SK-N-SH treated with all-trans-retinoic acid at 6 μM for 48 hours (cell line): Measurements from ENCODE around the gene PCDHGB5.
"Not testable (repeated sequence)": the region's sequence is repeated elsewhere in the genome, so short reads cannot be mapped to it uniquely, and the experiment has no call there.

Experiments used
- ATAC-seq: fragments of 200-7000 bp; cut with Tn5 transposase; 3 replicates; pipeline ENCODE4 v1.9.1; 2020; ENCODE audit warnings: mild to moderate bottlenecking, moderate library complexity
- BACH2 ChIP-seq: fragments of 250-450 bp; sonication (Bioruptor Pico); IDR thresholded peaks from 2 replicates; pipeline ENCODE4 v1.9.0; 2021; ENCODE audit warnings: mild to moderate bottlenecking, borderline replicate concordance
- CREB5 ChIP-seq: fragments of 250-450 bp; sonication (Bioruptor Pico); IDR thresholded peaks from 2 replicates; pipeline ENCODE4 v1.5.1; 2020; ENCODE audit warnings: low read depth, mild to moderate bottlenecking, moderate library complexity
- CSDC2 ChIP-seq: fragments of 250-450 bp; sonication (Bioruptor Pico); IDR thresholded peaks from 2 replicates; pipeline ENCODE4 v1.5.0; 2020; ENCODE audit warnings: mild to moderate bottlenecking, moderate library complexity
- ESRRG ChIP-seq: fragments of 250-450 bp; sonication (Bioruptor Pico); IDR thresholded peaks from 2 replicates; pipeline ENCODE4 v1.6.1; 2021; ENCODE audit warnings: mild to moderate bottlenecking
- GLIS3 ChIP-seq: fragments of 250-450 bp; sonication (Bioruptor Pico); IDR thresholded peaks from 2 replicates; pipeline ENCODE4 v1.5.0; 2020; ENCODE audit warnings: mild to moderate bottlenecking, moderate library complexity
- ISL1 ChIP-seq: fragments of 250-450 bp; sonication (Bioruptor Pico); IDR thresholded peaks from 2 replicates; pipeline ENCODE4 v2.1.2; 2022; ENCODE audit warnings: mild to moderate bottlenecking, moderate library complexity
- OSR1 ChIP-seq: fragments of 250-450 bp; sonication (Bioruptor Pico); IDR thresholded peaks from 2 replicates; pipeline ENCODE4 v1.8.0; 2022; ENCODE audit warnings: moderate library complexity, mild to moderate bottlenecking, inconsistent platforms
- PATZ1 ChIP-seq: fragments of 250-450 bp; sonication (Bioruptor Pico); IDR thresholded peaks from 2 replicates; pipeline ENCODE4 v1.8.0; 2020; ENCODE audit warnings: mild to moderate bottlenecking, moderate library complexity, borderline replicate concordance
- POU6F1 ChIP-seq: fragments of 250-450 bp; sonication (Bioruptor Pico); IDR thresholded peaks from 2 replicates; pipeline ENCODE4 v1.8.0; 2021; ENCODE audit warnings: low read depth, mild to moderate bottlenecking, moderate library complexity, borderline replicate concordance
- PPARA ChIP-seq: fragments of 250-450 bp; sonication (Bioruptor Pico); IDR thresholded peaks from 2 replicates; pipeline ENCODE4 v1.5.0; 2020; ENCODE audit warnings: mild to moderate bottlenecking, borderline replicate concordance
- RARB ChIP-seq: fragments of 250-450 bp; sonication (Bioruptor Pico); IDR thresholded peaks from 2 replicates; pipeline ENCODE4 v1.8.0; 2021; ENCODE audit warnings: mild to moderate bottlenecking, moderate library complexity
- SNAI2 ChIP-seq: fragments of 250-450 bp; sonication (Bioruptor Pico); IDR thresholded peaks from 2 replicates; pipeline ENCODE4 v1.5.0; 2020; ENCODE audit warnings: mild to moderate bottlenecking, moderate library complexity
- TOX ChIP-seq: fragments of 250-450 bp; sonication (Bioruptor Pico); IDR thresholded peaks from 2 replicates; pipeline ENCODE4 v1.8.0; 2021; ENCODE audit warnings: mild to moderate bottlenecking, moderate library complexity, borderline replicate concordance
- ZC3H10 ChIP-seq: fragments of 250-450 bp; sonication (Bioruptor Pico); IDR thresholded peaks from 2 replicates; pipeline ENCODE4 v1.5.1; 2021; ENCODE audit warnings: mild to moderate bottlenecking, moderate library complexity
- ZFP3 ChIP-seq: fragments of 250-450 bp; sonication (Bioruptor Pico); IDR thresholded peaks from 2 replicates; pipeline ENCODE4 v1.5.0; 2020; ENCODE audit warnings: mild to moderate bottlenecking, moderate library complexity
- ZNF565 ChIP-seq: fragments of 450-650 bp; formaldehyde crosslinking; conservative IDR thresholded peaks from 2 replicates; pipeline ENCODE4 v1.5.0; 2020; ENCODE audit warnings: low read depth, mild to moderate bottlenecking, moderate library complexity
- ZNF70 ChIP-seq: fragments of 450-650 bp; formaldehyde crosslinking; IDR thresholded peaks from 2 replicates; pipeline ENCODE4 v1.5.0; 2020; ENCODE audit warnings: mild to moderate bottlenecking, moderate library complexity
- ZNF8 ChIP-seq: fragments of 450-650 bp; formaldehyde crosslinking; IDR thresholded peaks from 2 replicates; pipeline ENCODE4 v1.5.0; 2020; ENCODE audit warnings: mild to moderate bottlenecking, moderate library complexity

Gene PCDHGB5

GRCh38 chr5:141411575-141411974 is 13.8 kb downstream of the PCDHGB5 start (continued):
- TF ChIP-seq ZNF8 (CRISPR knock-in tag) (no peak), ISL1 (CRISPR knock-in tag) (no peak), RARB (no peak), CREB5 (CRISPR knock-in tag) (no peak)
- TF ChIP-seq, all 23 proteins: peak for 0

GRCh38 chr5:141412854-141413539 is 15.2 kb downstream of the PCDHGB5 start, which contains the start of gene PCDHGA10:
Gene PCDHGA10, plus strand, starts transcription at chr5:141412987. Its CDS starts 189 bp downstream, at chr5:141413176.
- TF ChIP-seq GLIS3: no peak
- TF ChIP-seq BACH2 (CRISPR knock-in tag): no peak
- TF ChIP-seq, all 23 proteins: peak for 0
- ATAC-seq: peak; percentile 61

- TF ChIP-seq CSDC2 (CRISPR knock-in tag) (no peak), SNAI2 (CRISPR knock-in tag) (no peak), TOX (no peak), ZNF8 (CRISPR knock-in tag) (no peak), ZNF70 (no peak), ZFP3 (no peak), PATZ1 (no peak), ZC3H10 (no peak)
- ATAC-seq: no peak
Observed at GRCh38 chr5:141413540-141414069, 15.9 kb downstream of the PCDHGB5 start.

GRCh38 chr5:141414548-141415274 is 17.0 kb downstream of the PCDHGB5 start:
- ATAC-seq: not testable (repeated sequence)

- not testable (repeated sequence) for ATAC-seq
Observed at GRCh38 chr5:141415275-141415618, 17.5 kb downstream of the PCDHGB5 start.

GRCh38 chr5:141417494-141418172 is 19.9 kb downstream of the PCDHGB5 start, which contains the start of gene PCDHGB7:
Gene PCDHGB7, plus strand, starts transcription at chr5:141417677. Its CDS starts 183 bp downstream, at chr5:141417860.
- peak; percentile 98 for ATAC-seq

GRCh38 chr5:141419074-141419880 is 21.5 kb downstream of the PCDHGB5 start:
- ATAC-seq: no peak
- TF ChIP-seq ISL1 (CRISPR knock-in tag): no peak
- no peak for TF ChIP-seq RARB
- TF ChIP-seq ESRRG: no peak
- no peak for TF ChIP-seq PPARA (CRISPR knock-in tag)
- no peak for TF ChIP-seq GLIS3
- no peak for TF ChIP-seq ZNF565 (CRISPR knock-in tag)
- TF ChIP-seq POU6F1 (CRISPR knock-in tag): no peak
- TF ChIP-seq SNAI2 (CRISPR knock-in tag): no peak
- no peak for TF ChIP-seq OSR1 (CRISPR knock-in tag)
- no peak for TF ChIP-seq CSDC2 (CRISPR knock-in tag)
- TF ChIP-seq ZNF70: no peak
- no peak for TF ChIP-seq ZFP3
